AG04450 (cell line): ENCODE results near the gene PTPRE. TPM values are rescaled to one million over a fixed set of nuclear protein-coding genes. Genes with fewer than 3 reads are reported as not detected.

ENCODE experiments used
- CTCF ChIA-PET: fragments of 300-600, 350-600 bp; formaldehyde crosslinking; extraction: SDS; loops from one replicate; lab custom pipeline; 2022; ENCODE audit warnings: antibody characterized with exemption, inconsistent platforms; lab: Charles Lee
- POLR2A ChIA-PET: fragments of 350-600 bp; formaldehyde crosslinking; extraction: SDS; loops from one replicate; lab custom pipeline; 2021; ENCODE audit warnings: antibody characterized with exemption, inconsistent platforms; lab: Yijun Ruan, JAX
- DNase-seq: peaks from one replicate; pipeline ENCODE4 v3.0.0-alpha.2; 2011; ENCODE audit warnings: low read depth, low spot score
- H3K27ac ChIP-seq: one replicate; pipeline ENCODE4 v1.5.1; 2012; ENCODE audit warnings: low read depth, low read length, control low read depth
- H3K27me3 ChIP-seq: one replicate; pipeline ENCODE4 v1.6.0; 2012; ENCODE audit warnings: low read length; ENCODE audit not compliant: control insufficient read depth, insufficient read depth
- H3K4me3 ChIP-seq: 2 replicates; pipeline ENCODE4 v1.5.1; 2011; ENCODE audit warnings: mild to moderate bottlenecking, low read depth, low read length, control low read depth
- H3K9me3 ChIP-seq: 2 replicates; pipeline ENCODE4 v1.5.1; 2012; ENCODE audit warnings: low read length; ENCODE audit not compliant: control insufficient read depth, insufficient read depth
- CTCF ChIP-seq: IDR thresholded peaks from 2 replicates; pipeline ENCODE4 v1.5.1; 2011; ENCODE audit warnings: low read depth, low read length, control low read depth, inconsistent platforms
- polyA plus RNA-seq: library from polyadenylated mRNA; depleted of rRNA; stranded (reverse); fragments of >200 nt; gene quantifications from 2 replicates; pipeline ENCODE4 v1.2.3, GENCODE V29; 2011

Gene PTPRE
- polyA plus RNA-seq, 1 experiment = 0.38 TPM

- TF ChIP-seq CTCF = no peak
- H3K4me3 ChIP-seq = no peak overlapping the region
- H3K27ac ChIP-seq = no peak overlapping the region
- H3K27me3 ChIP-seq = no peaks in the 10 kb centered on the region
- no peak for DNase-seq
- ChIA-PET CTCF (interaction anchor here (0.6 to 2.2 kb wide), 5 partner anchors 11 to 47 kb away, joined by 3 to 9 read pairs (median 4); no protein-coding TSS in a partner anchor), POLR2A (no interaction called here)
- no peaks in the 10 kb centered on the region; the same call in 1 of the 2 replicates for H3K9me3 ChIP-seq
Observed at GRCh38 chr10:128058106-128058749, 151.3 kb downstream of the PTPRE start.

- ChIA-PET CTCF (interaction anchor here (0.6 to 1.4 kb wide), 4 partner anchors 11 to 48 kb away, joined by 3 to 9 read pairs (median 4); no protein-coding TSS in a partner anchor), POLR2A (no interaction called here)
- Histone ChIP-seq H3K27me3 (no peaks in the 10 kb centered on the region), H3K27ac (no peak overlapping the region), H3K4me3 (no peak overlapping the region), H3K9me3 (no peaks in the 10 kb centered on the region; the same call in 1 of the 2 replicates)
- no peak for DNase-seq
- TF ChIP-seq CTCF = no peak
Observed at GRCh38 chr10:128058750-128059134, 151.8 kb downstream of the PTPRE start.

DNA sequence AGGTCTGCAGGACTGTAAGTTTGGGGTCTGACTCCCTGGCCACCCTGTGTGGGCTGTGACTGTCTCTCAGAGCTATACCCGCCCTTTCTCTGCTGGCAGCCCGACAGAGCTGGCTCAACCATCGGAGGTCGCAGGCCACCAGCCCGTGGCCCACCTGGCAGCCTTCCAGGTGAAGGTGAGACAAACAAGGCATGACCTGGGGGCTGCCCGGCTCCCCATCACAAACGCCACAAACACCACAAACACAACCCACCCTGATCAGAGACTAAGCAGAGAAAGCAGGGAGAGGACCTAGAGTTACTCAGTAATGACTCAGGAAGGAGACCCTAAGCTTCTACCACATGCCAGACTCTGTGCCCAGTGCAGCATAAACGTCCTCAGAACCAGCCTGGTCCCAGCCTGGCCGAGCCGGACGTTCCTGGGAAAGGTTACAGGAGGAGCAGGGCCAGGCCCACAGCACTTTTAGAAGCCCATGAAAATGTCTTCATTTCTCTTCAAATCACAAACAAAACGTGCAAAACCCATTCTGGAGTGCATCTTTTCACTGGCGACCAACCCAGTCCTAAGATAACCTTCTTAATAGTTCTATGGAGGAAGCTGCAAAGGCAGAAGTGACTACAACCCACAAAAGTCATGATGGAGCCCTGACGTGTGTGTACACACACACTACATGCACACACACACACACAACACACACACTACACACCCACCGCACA is 152.5 kb downstream of the PTPRE start:
- CTCF ChIA-PET = interaction anchor here (1.1 to 1.4 kb wide), 3 partner anchors 10 to 49 kb away, joined by 3 to 9 read pairs (median 4); no protein-coding TSS in a partner anchor
- Histone ChIP-seq H3K4me3 (no peak overlapping the region), H3K27ac (no peak overlapping the region), H3K27me3 (no peaks in the 10 kb centered on the region), H3K9me3 (no peaks in the 10 kb centered on the region; the same call in 1 of the 2 replicates)
- DNase-seq = no peak
- POLR2A ChIA-PET = no interaction called here
- TF ChIP-seq CTCF = no peak

DNA sequence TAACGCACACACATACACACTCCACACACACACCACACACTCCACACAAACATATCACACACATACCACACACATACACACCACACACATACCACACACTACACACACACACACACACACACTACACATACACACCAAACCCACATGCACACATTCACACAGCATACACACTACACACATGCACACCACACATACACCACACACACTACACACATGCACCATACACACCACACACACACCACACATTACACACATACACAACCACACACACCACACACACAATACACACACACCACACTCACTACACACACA is 153.0 kb downstream of the PTPRE start:
- POLR2A ChIA-PET = no interaction called here
- Histone ChIP-seq H3K4me3 (no peak overlapping the region), H3K27me3 (no peaks in the 10 kb centered on the region), H3K27ac (no peak overlapping the region), H3K9me3 (no peaks in the 10 kb centered on the region; the same call in 1 of the 2 replicates)
- TF ChIP-seq CTCF = no peak
- CTCF ChIA-PET = interaction anchor here (1.4 kb wide), 1 partner anchor 9 kb away, joined by 4 read pairs; no protein-coding TSS in a partner anchor
- DNase-seq = no peak
